Neutrophil (primary cell): ENCODE measurements around the gene SLC16A5.
"Not testable (repeated sequence)": the region's sequence is repeated elsewhere in the genome, so short reads cannot be mapped to it uniquely, and the experiment has no call there.

Experiments used
- H3K27ac ChIP-seq: fragments of 200-600 bp; sonication (generic); 2 replicates; pipeline ENCODE4 v1.5.1; 2016; ENCODE audit warnings: mild to moderate bottlenecking, moderate library complexity
- H3K27me3 ChIP-seq: fragments of 200-600 bp; sonication (generic); 2 replicates; pipeline ENCODE4 v1.6.0; 2016; ENCODE audit warnings: mild to moderate bottlenecking
- H3K36me3 ChIP-seq: fragments of 200-600 bp; sonication (generic); 2 replicates; pipeline ENCODE4 v1.5.1; 2017
- H3K4me1 ChIP-seq, 2 experiments: fragments of 200-600 bp in 1 of 2; sonication (generic) in 1 of 2; 1 replicate in 1 of 2; 2 replicates in 1 of 2; pipeline versions ENCODE4 v1.5.1 to v1.6.1; 2013 to 2016; ENCODE audit warnings: low read depth in 1 of 2, low read length in 1 of 2, mild to moderate bottlenecking in 1 of 2, moderate library complexity in 1 of 2; ENCODE audit not compliant: control insufficient read depth in 1 of 2, insufficient read depth in 1 of 2
- H3K4me3 ChIP-seq, 2 experiments: fragments of 200-600 bp in 1 of 2; sonication (generic) in 1 of 2; 1 replicate in 1 of 2; 2 replicates in 1 of 2; pipeline ENCODE4 v1.5.1; 2013 to 2016; ENCODE audit warnings: low read depth in 1 of 2, low read length in 1 of 2, mild to moderate bottlenecking in 1 of 2, moderate library complexity in 1 of 2
- H3K9me3 ChIP-seq: fragments of 200-600 bp; sonication (generic); 2 replicates; pipeline ENCODE4 v1.5.1; 2016
- TF ChIP-seq, protein P1 (sequence below): fragments of 200-600 bp; sonication (generic); IDR thresholded peaks from 2 replicates; pipeline ENCODE4 v1.5.1; 2016; ENCODE audit warnings: antibody characterized with exemption

SLC16A5 gene

DNA sequence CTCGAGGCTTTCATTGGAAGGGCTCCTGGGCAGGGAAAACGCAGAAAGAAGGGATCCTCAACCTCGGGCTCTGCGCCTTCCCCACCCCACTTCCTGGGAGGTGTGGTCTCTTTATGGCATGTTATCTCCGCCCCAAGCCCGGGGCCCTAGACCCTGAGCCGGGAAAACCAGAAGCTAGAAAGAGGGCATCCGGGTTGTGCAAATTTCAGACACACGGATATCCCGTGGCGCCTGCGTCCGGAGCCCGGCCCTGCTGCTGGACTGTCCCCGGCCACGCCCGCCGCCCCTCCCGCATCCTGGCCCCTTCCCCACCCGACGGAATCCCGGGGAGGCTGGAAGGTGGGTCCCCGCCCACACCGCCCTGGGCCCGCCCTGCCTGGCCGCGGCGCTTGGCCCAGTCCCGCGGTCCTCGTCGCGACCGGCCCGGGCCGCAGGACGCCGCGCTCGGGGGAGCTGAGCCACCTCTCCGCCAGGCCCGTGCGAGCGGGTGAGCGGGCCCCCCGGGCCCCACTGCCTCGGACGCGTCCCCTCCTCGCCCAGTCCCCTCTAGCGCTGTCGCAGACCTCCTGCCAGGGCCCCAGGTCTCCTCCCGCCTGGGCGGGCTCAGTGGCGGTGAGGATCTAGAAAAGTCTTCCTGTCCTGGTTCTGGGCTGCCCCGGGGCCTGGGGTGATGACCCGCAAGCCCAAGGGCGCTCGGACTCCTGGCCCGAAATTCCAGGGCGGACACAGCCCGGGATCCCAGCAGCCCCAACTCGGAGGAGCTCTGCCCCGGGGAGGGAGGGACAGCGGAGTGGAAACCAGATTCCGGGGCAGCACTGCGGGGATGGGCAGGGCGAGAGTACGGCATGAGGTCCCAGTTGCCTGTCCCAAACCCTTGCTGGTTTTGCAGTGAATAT, at the start of gene SLC16A5:
Gene SLC16A5 (plus strand): TSS at position 397 of the 896 bp plus-strand sequence. CDS start 5,683 bp downstream, outside the sequence.
- Histone ChIP-seq H3K4me1 (peaks cover 49 to 55% of the 10 kb centered on the region in 2 experiments), H3K4me3 (peak within 1 kb of the TSS; percentile 80 to 86), H3K27ac (peak within 1 kb of the TSS; percentile 99), H3K36me3 (no peaks in the 10 kb centered on the region), H3K27me3 (no peaks in the 10 kb centered on the region), H3K9me3 (no peaks in the 10 kb centered on the region)
- TF ChIP-seq, protein P1, sequence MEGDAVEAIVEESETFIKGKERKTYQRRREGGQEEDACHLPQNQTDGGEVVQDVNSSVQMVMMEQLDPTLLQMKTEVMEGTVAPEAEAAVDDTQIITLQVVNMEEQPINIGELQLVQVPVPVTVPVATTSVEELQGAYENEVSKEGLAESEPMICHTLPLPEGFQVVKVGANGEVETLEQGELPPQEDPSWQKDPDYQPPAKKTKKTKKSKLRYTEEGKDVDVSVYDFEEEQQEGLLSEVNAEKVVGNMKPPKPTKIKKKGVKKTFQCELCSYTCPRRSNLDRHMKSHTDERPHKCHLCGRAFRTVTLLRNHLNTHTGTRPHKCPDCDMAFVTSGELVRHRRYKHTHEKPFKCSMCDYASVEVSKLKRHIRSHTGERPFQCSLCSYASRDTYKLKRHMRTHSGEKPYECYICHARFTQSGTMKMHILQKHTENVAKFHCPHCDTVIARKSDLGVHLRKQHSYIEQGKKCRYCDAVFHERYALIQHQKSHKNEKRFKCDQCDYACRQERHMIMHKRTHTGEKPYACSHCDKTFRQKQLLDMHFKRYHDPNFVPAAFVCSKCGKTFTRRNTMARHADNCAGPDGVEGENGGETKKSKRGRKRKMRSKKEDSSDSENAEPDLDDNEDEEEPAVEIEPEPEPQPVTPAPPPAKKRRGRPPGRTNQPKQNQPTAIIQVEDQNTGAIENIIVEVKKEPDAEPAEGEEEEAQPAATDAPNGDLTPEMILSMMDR: peak; percentile 30

- Histone ChIP-seq H3K4me1 (peaks cover 11 to 12% of the 10 kb centered on the region in 2 experiments), H3K36me3 (peaks cover 42% of the 10 kb centered on the region), H3K27ac (no peak overlapping the region), H3K4me3 (no peak overlapping the region), H3K9me3 (no peaks in the 10 kb centered on the region), H3K27me3 (peaks cover 12% of the 10 kb centered on the region)
- TF ChIP-seq, protein P1: no peak
Measured at GRCh38 chr17:75039238-75039637, 48.5 kb upstream of the SLC16A5 start.

DNA sequence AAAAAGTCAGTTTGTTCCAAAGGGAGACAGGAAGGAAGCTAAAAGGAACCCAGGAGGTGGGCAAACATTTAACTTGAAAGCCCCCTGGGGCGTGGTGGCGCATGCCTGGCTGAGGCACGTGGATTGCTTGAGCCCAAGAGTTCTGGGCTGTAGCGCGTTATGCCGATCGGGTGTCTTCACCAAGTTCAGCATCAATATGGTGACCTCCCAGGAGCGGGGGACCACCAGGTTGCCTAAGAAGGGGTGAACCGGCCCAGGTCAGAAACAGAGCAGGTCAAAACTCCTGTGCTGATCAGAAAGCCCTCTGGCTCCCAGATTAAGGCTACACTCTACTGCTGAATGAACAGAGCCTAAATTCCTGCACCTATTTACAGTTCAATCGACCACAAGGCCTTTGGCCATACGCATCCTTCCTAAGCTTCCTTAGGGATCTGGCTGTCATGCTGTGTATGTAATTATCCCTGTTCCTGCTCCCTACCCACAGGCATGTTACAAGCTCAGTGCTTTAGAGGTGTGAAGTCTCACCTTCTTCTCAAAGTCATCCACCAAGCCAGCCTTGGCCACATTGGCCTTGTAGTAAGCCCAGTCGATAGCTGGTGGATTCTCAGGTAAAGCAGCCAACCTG, 46.0 kb upstream of the SLC16A5 start:
- TF ChIP-seq, protein P1: no peak
- no peak overlapping the region for H3K27ac ChIP-seq
- no peaks in the 10 kb centered on the region for H3K27me3 ChIP-seq
- H3K36me3 ChIP-seq: peaks cover 42% of the 10 kb centered on the region
- H3K4me3 ChIP-seq: no peak overlapping the region
- no peaks in the 10 kb centered on the region for H3K9me3 ChIP-seq
- peaks cover 6 to 7% of the 10 kb centered on the region in 2 experiments for H3K4me1 ChIP-seq

DNA sequence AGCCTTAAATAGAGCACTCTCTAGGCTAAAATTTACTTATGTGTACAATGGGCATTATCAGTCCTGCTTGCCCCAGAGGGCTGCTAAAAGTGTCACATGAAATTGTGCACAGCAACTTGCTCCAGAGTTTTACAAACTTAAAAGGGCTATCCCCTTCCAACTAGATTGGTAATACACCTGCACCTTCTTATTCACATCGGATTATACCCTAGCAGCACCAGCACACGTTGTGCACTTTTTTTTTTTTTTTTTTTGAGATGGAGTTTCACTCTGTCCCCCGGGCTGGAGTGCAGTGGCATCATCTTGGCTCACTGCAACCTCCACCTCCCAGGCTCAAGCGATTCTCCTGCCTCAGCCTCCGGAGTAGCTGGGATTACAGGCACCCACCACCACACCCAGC, 44.0 kb upstream of the SLC16A5 start:
- H3K27me3 ChIP-seq, H3K4me3 ChIP-seq, H3K9me3 ChIP-seq, H3K27ac ChIP-seq: not testable (repeated sequence)
- Histone ChIP-seq H3K36me3 (peaks cover 28% of the 10 kb centered on the region), H3K4me1 (peaks cover 19 to 22% of the 10 kb centered on the region in 2 experiments)

DNA sequence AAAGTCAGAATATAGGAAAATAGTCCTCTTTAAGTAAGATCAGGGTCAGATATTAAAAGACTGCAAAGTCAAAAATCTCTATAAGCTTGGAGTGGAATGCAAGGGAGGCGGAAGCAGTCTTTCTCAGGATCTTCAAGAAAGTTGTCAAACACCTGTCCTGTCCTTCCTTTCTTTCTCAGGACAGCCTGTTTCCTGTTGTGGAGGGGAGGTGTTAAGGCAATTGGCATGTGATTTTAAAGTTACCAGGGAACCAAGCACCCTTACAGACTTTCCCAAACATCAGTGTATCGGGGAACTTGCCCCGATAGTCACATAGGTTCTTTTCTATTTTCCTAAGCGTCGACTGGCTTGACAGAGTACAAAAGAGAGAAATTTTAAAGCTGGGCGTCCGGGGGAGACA, 43.0 kb upstream of the SLC16A5 start:
- Histone ChIP-seq H3K4me1 (peaks cover 19 to 23% of the 10 kb centered on the region in 2 experiments), H3K4me3 (no peak overlapping the region), H3K27me3 (no peaks in the 10 kb centered on the region), H3K36me3 (peaks cover 26% of the 10 kb centered on the region), H3K9me3 (no peaks in the 10 kb centered on the region), H3K27ac (no peak overlapping the region)
- TF ChIP-seq, protein P1: no peak

- H3K9me3 ChIP-seq, H3K27me3 ChIP-seq: not testable (repeated sequence)
- Histone ChIP-seq H3K36me3 (peaks cover 29% of the 10 kb centered on the region), H3K4me3 (peak overlapping the region; percentile 86 to 97), H3K4me1 (peaks cover 19 to 23% of the 10 kb centered on the region in 2 experiments), H3K27ac (peak overlapping the region; percentile 85)
Measured at GRCh38 chr17:75045946-75046406, 41.8 kb upstream of the SLC16A5 start.
